Heart right ventricle (tissue), 16 donors: ENCODE results near the gene CDH13. TPM values are rescaled to one million over a fixed set of nuclear protein-coding genes. Genes with fewer than 3 reads are reported as not detected.

ENCODE experiments used
- ATAC-seq, 8 donors: fragments of 200-7000 bp; cut with Tn5 transposase; one replicate each; pipeline ENCODE4 v1.9.1; 2020; ENCODE audit warnings: mild to moderate bottlenecking in 8 of 8, moderate library complexity in 8 of 8, moderate number of reproducible peaks in 1 of 8
- DNase-seq, 2 donors: peaks; one replicate each; pipeline ENCODE4 v3.0.0-alpha.2; 2020
- H3K27ac ChIP-seq, 10 donors: fragments of 200-600 bp; sonication (generic) in 2 of 10; one replicate each; pipeline versions ENCODE4 v1.5.0 to v1.8.0; 2020 to 2022; ENCODE audit warnings: mild to moderate bottlenecking in 3 of 10
- H3K27me3 ChIP-seq, 7 donors: fragments of 200-600 bp; one replicate each; pipeline ENCODE4 v1.8.0; 2021 to 2022; ENCODE audit warnings: mild to moderate bottlenecking in 2 of 7
- H3K36me3 ChIP-seq, 9 donors: fragments of 200-600 bp; sonication (generic) in 1 of 9; one replicate each; pipeline versions ENCODE4 v1.5.0 to v1.8.0; 2020 to 2022; ENCODE audit warnings: mild to moderate bottlenecking in 2 of 9
- H3K4me1 ChIP-seq, 9 donors: fragments of 200-600 bp; sonication (generic) in 1 of 9; one replicate each; pipeline versions ENCODE4 v1.5.0 to v1.8.0; 2020 to 2022; ENCODE audit warnings: mild to moderate bottlenecking in 4 of 9
- H3K4me3 ChIP-seq, 10 donors: fragments of 200-600 bp; sonication (generic) in 2 of 10; one replicate each; pipeline versions ENCODE4 v1.5.0 to v1.8.0; 2020 to 2022; ENCODE audit warnings: mild to moderate bottlenecking in 7 of 10, moderate library complexity in 2 of 10
- H3K9me3 ChIP-seq, 11 donors: fragments of 200-600 bp in 10 of 11; sonication (generic) in 2 of 11; one replicate each; pipeline versions ENCODE4 v1.5.0 to v1.8.0; 2013 to 2022; ENCODE audit warnings: mild to moderate bottlenecking in 2 of 11, control low read depth in 1 of 11, moderate library complexity in 1 of 11
- WGBS, 2 donors: extraction: QIAGEN DNeasy Blood & Tissue Kit; methylation state at CpG; one replicate each; pipeline ENCODE4 v1.1.7; 2013; ENCODE audit warnings: inconsistent platforms in 1 of 2; 5-methylcytosine and 5-hydroxymethylcytosine counted together
- intact Hi-C, 10 donors: fragments of 100-400 bp; cut with DNase I; formaldehyde crosslinking; loops; one replicate each; pipeline versions ENCODE4 v1.11.1 to v1.14.2; 2022
- polyA plus RNA-seq, 2 donors: library from polyadenylated mRNA; stranded (reverse); fragments of 200-250 nt; gene quantifications; one replicate each; pipeline ENCODE4 v1.2.3, GENCODE V29; 2013
- total RNA-seq, 10 donors: library from RNA; stranded (reverse); fragmentation: NEBNext Ultra II Directional in 3 of 10; extraction: Animal tissue kit (Norgen Biotek cat#: 25700) in 3 of 10; gene quantifications; one replicate each; pipeline versions ENCODE4 v1.2.1 to v1.2.4, GENCODE V29; 2021 to 2023
- TF ChIP-seq, protein P1 (sequence below), 9 donors: fragments of 200-600 bp; sonication (generic) in 2 of 9; IDR thresholded peaks; one replicate each; pipeline versions ENCODE4 v1.5.0 to v1.8.0; 2021 to 2022; ENCODE audit warnings: antibody characterized with exemption in 9 of 9, mild to moderate bottlenecking in 5 of 9, moderate library complexity in 1 of 9
- donor health status: Arrhythmogenic right ventricular cardiomyopathy.
- donor health status: ischemic (EF 13 %, LVEDD 7.1; RV severe dilation, severe dysfunction).
- donor health status: healthy with polysubstance abuse.
- donor health status: DM: no; HTN: yes; CAD: no.
- donor health status: DM: no; HTN: no; CAD: no.
- donor health status: ischemic (EF 25% LVEDD 6.9; RV normal size, moderate dysfunction).
- donor health status: ischemic (EF 25% LVEDD 5.7; RV mildly dilated, moderate dysfunction).
- donor health status: healthy.
- donor health status: DM: yes; HTN: yes; CAD: no.
- donor health status: Ischemic cardiomyopathy.
- donor health status: ischemic (EF 35%, LVEDD 5.7; RV mildly dilated, moderate dysfunction).
- donor health status: nonischemic (EF 11% LVEDD 7.7; RV severe dilation, severe dysfunction).
- donor health status: DM: yes; HTN: yes; CAD: no.
- donor health status: PGD.
- donor health status: ischemic (EF 29% LVEDD 5.4; RV normal size, mild dysfunction).
- donor health status: nonischemic (EF 23%, LVEDD 6.1; RV moderate dilation, normal function).

Gene CDH13
- total and polyA plus RNA-seq, 12 donors: 15.5 to 221 (median 168) TPM

DNA sequence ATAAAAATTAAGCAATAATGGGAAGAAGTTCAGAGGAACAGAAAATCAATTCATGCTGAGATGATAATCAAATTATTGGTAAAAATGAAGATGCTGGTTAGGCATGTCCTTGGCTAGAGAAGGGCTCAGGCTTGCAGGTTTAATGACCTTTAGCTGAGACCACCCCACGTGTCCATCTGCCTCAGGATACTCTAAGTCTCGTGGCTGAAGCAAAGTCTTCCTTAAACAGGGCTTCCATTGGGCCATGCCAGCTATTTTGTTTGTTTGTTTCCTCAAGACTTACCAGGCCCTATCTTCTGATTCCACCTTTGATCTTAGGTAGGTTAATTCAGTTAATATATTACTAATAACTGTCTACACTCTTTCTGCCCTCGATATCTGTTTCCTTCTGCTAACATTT is 366.0 kb downstream of the CDH13 start:
- ATAC-seq (no peak), DNase-seq (no peak)
- TF ChIP-seq, protein P1, sequence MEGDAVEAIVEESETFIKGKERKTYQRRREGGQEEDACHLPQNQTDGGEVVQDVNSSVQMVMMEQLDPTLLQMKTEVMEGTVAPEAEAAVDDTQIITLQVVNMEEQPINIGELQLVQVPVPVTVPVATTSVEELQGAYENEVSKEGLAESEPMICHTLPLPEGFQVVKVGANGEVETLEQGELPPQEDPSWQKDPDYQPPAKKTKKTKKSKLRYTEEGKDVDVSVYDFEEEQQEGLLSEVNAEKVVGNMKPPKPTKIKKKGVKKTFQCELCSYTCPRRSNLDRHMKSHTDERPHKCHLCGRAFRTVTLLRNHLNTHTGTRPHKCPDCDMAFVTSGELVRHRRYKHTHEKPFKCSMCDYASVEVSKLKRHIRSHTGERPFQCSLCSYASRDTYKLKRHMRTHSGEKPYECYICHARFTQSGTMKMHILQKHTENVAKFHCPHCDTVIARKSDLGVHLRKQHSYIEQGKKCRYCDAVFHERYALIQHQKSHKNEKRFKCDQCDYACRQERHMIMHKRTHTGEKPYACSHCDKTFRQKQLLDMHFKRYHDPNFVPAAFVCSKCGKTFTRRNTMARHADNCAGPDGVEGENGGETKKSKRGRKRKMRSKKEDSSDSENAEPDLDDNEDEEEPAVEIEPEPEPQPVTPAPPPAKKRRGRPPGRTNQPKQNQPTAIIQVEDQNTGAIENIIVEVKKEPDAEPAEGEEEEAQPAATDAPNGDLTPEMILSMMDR (IDR thresholded peaks at IDR 0.05): no peak
- Histone ChIP-seq H3K9me3 (no peaks in the 10 kb centered on the region), H3K4me1 (peaks cover 0 to 17% (median 6%) of the 10 kb centered on the region in 9 donors), H3K27ac (no peak overlapping the region), H3K4me3 (no peak overlapping the region), H3K36me3 (no peaks in the 10 kb centered on the region), H3K27me3 (no peaks in the 10 kb centered on the region)
- intact Hi-C loops: loop anchor here in 1 of 10 donors (10.0 kb wide), 1 partner anchor 238 kb away; no protein-coding TSS in a partner anchor
- WGBS, 2 donors: 92 to 98% methylated on average over 3 of the region's 3 CpGs

DNA sequence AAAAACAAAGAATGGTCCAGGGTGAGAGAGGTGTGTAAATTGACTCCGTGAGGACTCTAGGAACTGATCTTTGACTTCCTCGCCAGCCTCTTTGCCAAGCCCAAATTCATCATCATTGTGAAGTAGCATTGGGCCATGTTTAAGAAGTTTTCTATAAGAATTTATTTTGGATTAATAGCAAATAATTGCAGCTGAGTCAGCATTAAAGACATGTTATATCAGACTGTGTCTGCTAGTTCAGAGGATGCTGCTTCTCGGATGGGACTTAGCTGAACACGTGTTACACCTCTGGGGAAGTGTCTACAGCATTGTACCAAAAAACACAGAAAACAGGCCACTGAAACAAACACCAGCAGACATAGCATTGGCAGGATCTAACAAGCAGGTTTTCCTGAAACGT is 366.6 kb downstream of the CDH13 start:
- TF ChIP-seq, protein P1 (IDR thresholded peaks at IDR 0.05): no peak
- no peaks in the 10 kb centered on the region for H3K27me3 ChIP-seq
- H3K9me3 ChIP-seq: no peaks in the 10 kb centered on the region
- H3K36me3 ChIP-seq: no peaks in the 10 kb centered on the region
- 87 to 92% methylated on average over 5 of the region's 5 CpGs for WGBS, 2 donors
- ATAC-seq: no peak
- no peak overlapping the region for H3K27ac ChIP-seq
- intact Hi-C loops: loop anchor here in 1 of 10 donors (10.0 kb wide), 1 partner anchor 239 kb away; no protein-coding TSS in a partner anchor
- peaks cover 0 to 21% (median 6%) of the 10 kb centered on the region in 9 donors for H3K4me1 ChIP-seq
- DNase-seq: no peak
- no peak overlapping the region for H3K4me3 ChIP-seq

DNA sequence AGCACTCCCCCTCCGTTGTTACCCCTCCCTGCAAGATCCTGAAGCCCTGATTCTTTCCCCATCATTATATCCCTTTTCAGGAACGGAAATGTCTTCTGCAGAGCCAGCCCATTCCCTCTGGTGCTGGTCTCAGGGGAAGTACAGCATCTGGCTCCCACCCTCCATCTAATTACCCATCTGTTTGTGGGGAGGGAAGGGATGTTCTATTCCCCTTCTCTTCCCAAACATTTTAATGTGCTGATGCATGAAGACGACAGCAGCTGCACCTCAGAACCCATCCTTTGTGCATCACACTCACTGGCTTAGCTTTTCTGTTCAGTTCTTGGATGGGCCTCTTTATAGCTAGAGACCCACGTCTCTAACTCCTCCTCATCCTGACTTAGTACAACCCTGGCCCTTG is 367.2 kb downstream of the CDH13 start:
- 68 to 77% methylated on average over 4 of the region's 4 CpGs for WGBS, 2 donors
- Histone ChIP-seq H3K9me3 (no peaks in the 10 kb centered on the region), H3K27ac (no peak overlapping the region), H3K4me1 (peaks cover 0 to 21% (median 6%) of the 10 kb centered on the region in 9 donors), H3K36me3 (no peaks in the 10 kb centered on the region), H3K4me3 (no peak overlapping the region), H3K27me3 (no peaks in the 10 kb centered on the region)
- intact Hi-C loops: loop anchor here in 1 of 10 donors (10.0 kb wide), 1 partner anchor 239 kb away; no protein-coding TSS in a partner anchor
- ATAC-seq: peak in 1 of 8 donors; percentile 61
- TF ChIP-seq, protein P1 (IDR thresholded peaks at IDR 0.05): no peak
- no peak for DNase-seq

DNA sequence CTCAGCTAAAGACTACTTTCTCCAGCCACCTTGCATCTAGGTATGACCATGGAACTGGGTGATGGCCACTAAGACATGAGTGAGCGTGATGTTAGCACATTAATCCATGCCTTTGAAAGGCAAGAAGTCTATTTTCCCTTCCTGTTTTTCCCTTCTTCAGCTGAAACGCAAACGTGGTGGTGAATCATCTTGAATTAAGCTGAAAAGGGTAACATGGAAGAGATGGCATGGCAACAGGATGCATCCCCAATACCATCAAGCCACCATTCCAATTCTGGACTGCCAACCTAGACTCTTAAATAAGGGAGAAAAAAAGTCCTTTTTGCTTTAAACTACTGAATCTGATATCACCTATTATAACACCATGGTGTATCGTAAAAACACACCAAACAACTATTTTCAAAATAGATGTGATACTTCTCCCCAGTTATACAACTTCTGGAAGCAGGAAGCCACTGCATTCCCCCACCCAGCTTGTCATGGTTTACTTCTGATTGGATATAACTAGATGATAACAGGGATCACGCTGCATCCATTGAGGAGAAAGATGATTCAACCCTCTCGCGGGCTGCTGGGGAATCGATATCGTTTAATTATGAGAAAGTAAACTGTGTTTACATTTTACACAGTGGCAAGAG is 368.6 kb downstream of the CDH13 start:
- ATAC-seq: peak in 1 of 8 donors; percentile 40
- DNase-seq: no peak
- H3K27me3 ChIP-seq: no peaks in the 10 kb centered on the region
- no peaks in the 10 kb centered on the region for H3K9me3 ChIP-seq
- intact Hi-C loops: loop anchor here in 1 of 10 donors (10.0 kb wide), 1 partner anchor 241 kb away; no protein-coding TSS in a partner anchor
- H3K4me1 ChIP-seq: peaks cover 0 to 21% (median 6%) of the 10 kb centered on the region in 9 donors
- H3K4me3 ChIP-seq: peak overlapping the region in 5 of 10 donors; percentile 5 to 32 (median 24)
- H3K27ac ChIP-seq: peak overlapping the region in 7 of 10 donors; percentile 30 to 69 (median 63)
- no peaks in the 10 kb centered on the region for H3K36me3 ChIP-seq
- TF ChIP-seq, protein P1 (IDR thresholded peaks at IDR 0.05): no peak
- 64 to 73% methylated on average over 9 of the region's 9 CpGs for WGBS, 2 donors
